GM18520 (cell line): ENCODE results near the gene ACTL7A.
"Not testable (repeated sequence)": the region's sequence is repeated elsewhere in the genome, so short reads cannot be mapped to it uniquely, and the experiment has no call there.

ENCODE experiments used
- ATAC-seq: cut with Tn5 transposase; IDR thresholded peaks from one replicate; pipeline ENCODE4 v1.9.1; 2021; ENCODE audit not compliant: unreplicated experiment

The ACTL7A gene

DNA sequence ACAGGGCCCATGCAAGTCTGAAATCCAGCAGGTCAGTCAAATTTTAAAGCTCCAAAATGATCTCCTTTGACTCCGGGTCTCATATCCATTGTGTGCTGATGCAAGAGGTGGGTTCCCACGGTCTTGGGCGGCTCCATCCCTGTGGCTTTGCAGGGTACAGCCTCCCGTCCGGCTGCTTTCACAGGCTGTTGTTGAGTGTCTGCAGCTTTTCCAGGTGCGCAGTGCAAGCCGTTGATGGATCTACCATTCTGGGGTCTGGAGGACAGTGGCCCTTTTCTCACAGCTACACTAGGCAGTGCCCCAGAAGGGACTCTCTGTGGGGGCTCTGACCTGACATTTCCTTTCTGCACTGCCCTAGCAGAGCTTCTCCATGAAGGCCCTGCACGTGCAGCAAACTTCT, 13.8 kb upstream of the ACTL7A start:
- not testable (repeated sequence) for ATAC-seq

- ATAC-seq, result no peak
Observed at GRCh38 chr9:108850293-108850897, 11.7 kb upstream of the ACTL7A start.

DNA sequence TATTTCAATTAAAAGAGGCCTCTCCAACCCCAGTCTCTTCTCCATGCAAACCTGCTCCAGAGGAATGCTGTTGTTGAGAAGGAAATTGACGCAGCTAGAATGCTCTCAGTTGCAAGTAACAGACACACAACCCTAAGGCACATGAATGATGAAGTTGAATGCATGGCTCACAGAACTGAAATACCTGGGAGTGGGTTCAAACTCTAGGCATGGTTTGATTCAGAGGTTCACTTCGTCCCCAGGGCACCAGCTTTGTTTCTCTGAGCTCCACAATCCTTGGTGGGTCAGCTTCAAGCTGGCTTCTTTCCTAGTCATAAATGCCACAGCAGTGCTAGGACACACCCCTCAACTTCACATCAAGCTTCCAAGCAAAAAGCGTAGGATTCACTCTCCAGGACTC, 10.9 kb upstream of the ACTL7A start:
- no peak for ATAC-seq

DNA sequence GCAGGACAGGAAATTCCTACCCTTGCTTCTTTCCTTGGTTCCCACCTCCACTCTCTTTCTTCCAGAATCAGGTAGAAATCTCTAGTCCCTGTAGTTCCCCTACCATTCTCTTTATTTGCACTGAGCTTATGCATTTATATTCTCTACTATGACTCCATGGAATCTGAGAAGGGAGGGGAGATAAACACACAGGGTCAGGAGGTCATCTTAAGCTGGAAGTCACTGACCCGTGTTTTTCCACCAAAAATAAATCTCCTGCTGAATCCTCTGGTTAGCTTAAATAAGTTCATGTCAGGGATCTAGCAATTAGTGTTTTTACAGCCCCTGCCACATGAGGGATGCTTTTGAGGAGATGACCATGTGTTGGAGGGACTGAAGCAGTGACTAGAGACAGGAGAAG, 10.0 kb upstream of the ACTL7A start:
- no peak for ATAC-seq

- no peak for ATAC-seq
Observed at GRCh38 chr9:108854094-108854493, 8.0 kb upstream of the ACTL7A start.

DNA sequence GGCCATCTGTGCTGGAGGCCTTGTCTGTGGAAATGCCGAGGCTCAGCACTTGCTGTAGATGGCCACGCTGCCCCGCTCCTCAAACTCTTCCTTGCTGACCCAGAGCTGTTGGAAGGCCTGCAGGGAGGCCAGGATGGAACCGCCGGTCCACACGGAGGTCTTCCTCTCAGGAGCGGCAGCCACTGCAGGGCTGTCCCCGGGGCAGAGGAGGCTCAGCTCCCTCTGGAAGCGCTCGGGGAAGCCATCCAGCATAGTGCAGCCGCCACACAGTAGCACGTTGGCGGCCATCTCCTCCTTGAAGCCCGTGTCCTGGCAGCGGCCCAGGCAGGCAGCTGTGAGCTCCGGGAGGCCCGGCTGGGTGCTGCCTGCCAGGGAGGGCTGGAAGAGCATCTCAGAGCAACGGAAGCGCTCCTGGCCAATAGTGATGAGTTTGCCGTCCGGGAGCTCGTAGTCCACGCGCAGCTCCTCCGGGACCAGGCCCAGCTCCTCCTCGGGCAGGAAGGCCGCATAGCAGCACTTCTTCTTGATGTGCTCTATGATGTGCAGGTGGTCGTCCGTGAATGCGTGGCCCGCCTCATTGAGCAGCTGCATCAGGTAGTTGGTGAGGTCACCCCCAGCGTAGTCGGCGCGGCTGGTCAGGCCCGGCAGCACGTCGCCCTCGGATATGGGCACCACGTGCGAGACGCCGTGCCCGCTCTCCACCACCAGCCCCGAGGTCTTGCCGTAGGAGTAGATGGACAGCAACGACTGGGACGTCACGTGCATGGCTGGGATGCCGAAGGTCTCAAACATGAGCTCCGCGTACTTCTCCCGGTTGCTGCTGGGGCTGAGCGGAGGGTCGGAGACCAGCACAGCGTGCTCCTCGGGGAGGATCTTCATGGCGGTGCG, 7.2 kb upstream of the ACTL7A start:
- no peak for ATAC-seq

- ATAC-seq, result no peak
Observed at GRCh38 chr9:108855529-108855886, 6.6 kb upstream of the ACTL7A start.

GRCh38 chr9:108855888-108856287, 6.2 kb upstream of the ACTL7A start, which contains the start of gene ACTL7B:
ACTL7B (minus strand) TSS chr9:108855986; CDS start chr9:108855930, 56 bp downstream.
- no peak for ATAC-seq

GRCh38 chr9:108857572-108857971, 4.5 kb upstream of the ACTL7A start:
- ATAC-seq, result no peak

DNA sequence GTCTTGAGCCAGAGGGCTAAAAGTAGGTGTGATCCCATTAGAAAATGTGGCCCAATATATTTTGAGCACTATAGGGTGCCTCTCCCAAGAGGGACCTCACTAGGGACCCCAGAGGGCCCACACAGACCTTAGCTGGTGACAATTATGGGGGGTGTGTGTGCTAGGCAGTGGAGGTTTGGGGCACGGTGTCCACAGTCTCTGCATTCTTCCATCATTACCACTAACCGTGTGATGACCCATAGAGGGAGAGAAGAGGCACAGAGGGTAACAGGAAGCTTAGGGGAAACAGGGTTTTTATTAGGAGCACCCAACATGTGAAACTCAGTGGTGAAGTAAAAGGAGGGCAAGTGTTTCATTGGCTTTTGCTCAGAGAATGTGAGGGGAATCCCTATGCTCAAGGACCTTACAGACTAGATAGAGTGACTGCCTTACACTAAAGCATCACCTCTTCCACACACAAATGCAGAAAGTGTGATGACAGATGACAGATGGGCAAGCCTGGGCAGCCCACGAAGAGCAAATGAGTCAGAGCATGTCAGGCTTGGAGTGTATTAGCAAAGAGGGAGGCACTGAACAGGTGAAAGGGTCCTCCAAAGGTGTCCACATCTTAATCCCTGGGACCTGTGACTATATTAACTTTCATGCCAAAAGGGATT, 2.5 kb upstream of the ACTL7A start:
- ATAC-seq, result peak; percentile 95

DNA sequence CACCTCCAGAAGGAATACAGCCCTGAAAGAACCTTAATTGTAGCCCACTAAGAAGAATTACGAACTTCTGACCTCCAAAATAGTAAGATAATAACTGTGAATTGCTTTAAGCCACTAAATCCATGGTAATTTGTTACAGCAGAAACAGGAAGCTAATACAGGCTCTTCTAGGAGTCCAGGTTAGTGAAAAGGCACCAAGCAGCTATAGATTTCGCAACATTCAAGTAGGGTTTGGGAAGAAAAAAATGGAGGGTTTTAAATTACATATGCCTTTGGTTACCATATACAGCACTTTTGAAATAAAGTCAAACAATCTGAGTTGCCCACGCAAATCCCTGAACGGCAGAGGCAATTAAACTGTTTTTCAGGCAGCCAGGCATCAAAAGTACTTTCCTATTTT, 1.7 kb upstream of the ACTL7A start:
- ATAC-seq, result no peak

- ATAC-seq, result no peak
Observed at GRCh38 chr9:108860764-108861163, 1.3 kb upstream of the ACTL7A start.

DNA sequence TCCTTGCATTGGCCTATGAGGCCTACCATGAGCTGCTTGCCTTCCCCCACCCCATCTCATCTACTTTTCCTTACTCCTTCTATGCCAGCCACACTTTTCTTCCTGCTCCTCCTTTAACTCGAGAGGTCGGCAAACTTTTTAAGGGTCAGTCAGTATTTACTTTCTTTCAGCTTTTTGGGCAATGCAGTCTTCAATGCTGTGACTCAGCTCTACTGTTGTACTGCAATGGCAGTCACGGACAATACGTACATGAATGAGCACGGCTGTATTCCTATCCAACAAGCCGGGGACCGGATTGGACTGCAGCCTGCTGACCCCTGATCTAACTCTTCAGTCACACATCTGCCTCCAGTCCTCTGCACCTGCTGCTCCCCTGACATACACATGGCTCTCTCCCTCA, 602 bp upstream of the ACTL7A start:
- no peak for ATAC-seq

DNA sequence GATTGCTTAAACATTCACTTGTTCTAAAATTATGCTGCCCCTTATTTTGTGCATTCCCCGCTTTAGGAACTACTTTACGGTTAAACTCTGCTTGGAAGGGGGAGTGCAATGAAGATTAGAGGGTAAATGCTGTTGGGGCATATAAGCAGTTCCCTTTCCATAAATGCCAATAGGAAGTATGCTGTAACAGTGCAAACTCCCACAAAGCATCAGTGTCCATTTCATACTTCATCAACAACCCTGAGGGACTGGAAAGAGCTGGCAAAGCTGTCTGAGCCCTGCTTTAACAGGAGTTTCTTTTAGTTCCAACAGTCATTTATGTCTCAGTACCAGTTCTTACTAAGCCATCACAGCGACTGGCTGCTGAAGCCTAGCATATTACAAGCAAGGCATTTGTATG, 1.8 kb downstream of the ACTL7A start:
- ATAC-seq, result no peak

DNA sequence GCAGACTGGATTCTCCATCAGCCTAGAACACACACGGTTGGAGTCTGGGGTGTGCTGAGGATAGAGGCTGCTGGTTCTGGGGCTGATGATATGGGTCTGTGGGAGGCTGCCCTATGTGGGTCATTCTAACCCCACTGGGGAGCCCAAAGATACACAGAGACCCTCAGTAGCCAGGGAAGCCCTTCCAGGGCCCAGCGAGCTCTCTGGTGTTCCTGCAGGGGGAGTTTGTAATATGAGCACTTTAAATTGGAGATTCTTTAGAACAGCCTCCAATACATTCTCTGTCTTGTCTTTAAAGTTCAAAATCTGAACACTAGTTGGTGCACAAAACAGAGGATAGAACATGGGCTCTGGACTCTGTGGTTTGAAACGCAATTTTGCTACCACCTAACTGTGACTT, 2.4 kb downstream of the ACTL7A start:
- ATAC-seq, result no peak

GRCh38 chr9:108865037-108865436, 3.0 kb downstream of the ACTL7A start:
- ATAC-seq, result no peak

DNA sequence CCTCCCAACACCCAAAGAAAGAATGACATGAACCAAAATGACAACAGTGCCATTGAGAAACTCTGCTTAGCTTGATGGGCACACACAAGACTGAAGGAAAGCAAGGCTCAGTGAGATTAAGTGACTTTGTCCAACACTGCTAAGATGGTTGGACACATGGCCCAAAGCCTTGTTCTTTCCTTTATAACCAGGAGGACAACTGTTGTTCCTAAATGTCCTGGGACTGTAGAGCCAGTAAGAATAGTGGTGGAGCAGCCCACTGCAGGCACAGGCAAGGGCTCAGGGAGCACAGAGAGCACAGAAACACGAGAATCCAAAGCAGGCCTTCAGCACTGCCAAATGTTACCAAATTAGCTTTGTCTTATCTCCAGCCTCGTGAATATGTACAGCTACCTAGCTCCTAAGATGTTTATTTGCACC, 3.9 kb downstream of the ACTL7A start:
- no peak for ATAC-seq

GRCh38 chr9:108867116-108867515, 5.0 kb downstream of the ACTL7A start:
- ATAC-seq, result no peak

DNA sequence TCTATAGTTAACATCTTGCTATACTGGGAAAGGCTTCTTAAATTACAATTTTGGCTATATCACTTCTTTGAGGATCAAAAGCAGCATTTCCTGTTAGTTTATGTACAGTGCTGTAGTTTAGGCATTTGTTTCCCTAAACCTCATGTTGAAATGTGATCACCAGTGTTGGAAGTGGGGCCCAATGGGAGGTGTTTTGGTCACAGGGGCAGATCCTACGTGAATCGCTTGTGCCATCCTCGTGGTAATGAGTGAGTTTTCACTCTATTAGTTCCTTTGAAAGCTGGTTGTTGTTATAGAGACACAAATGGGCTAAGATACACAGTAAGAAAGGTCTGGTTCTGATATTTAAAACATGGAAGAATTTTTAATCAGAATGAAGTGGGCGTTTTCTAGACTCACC, 5.8 kb downstream of the ACTL7A start:
- no peak for ATAC-seq

DNA sequence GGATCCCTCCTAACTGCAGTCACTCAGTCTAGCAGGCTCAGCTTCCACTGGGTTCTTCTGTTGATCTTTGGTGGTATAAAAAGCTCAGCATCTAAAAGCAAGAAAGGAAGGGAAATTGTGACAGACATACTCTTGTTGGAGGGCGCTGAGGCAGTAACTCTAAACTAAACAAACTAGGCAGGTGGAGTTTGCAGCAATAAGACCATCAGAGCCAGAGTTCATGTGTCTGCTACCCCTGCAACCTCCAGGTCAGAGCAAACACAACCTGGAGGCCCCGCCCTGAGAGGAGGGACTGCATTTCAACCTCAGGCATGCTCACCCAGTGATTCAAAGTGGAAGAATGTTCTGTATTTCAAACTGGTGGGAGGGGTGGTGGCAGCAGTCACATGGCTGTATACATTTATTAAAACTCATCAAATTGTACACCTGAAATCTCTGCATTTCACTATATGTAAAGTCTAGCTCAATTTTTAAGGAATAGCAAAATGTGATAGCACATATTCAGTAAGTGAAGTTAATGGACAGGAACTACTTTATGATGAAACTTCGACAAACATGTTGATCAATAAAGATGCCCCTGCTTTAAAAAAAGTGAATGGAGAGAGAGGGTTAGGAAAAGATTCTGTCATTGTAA, 7.1 kb downstream of the ACTL7A start:
- ATAC-seq, result no peak

DNA sequence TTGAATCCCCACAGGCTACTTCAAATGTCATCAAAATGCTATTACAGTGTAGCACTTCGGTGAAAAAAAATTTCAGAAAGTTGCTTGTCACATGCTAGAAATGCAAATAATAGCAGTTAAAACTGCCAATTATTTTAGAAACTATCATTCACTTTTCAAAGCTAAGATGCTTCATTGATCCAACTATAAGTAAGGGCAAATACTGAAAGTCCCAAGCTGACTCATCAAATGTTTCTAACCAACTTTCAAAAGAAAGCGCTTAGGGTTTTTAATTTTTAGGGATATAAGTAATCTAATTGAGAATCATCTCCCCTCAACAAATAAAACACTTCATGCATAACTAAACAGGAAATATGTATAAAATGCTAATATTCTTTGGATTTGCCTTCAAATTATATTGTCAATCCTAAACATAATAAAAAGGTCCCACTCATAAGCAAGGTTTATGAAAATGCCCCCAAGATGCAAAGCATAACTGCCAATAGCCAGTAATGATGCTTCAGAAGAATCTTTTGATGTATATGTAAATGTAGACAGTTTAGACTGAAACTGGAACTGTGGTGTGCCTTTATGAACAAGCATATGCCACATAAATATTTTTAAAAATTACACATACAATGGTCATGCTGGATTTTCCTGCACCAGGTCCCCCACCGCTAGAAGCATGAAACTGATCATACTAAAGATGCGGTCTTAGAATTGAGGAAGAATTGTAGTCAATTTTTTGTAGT, 12.2 kb downstream of the ACTL7A start:
- ATAC-seq, result peak; percentile 78
